ENCODE measurements around the gene SLC1A3. TPM values are rescaled to one million over a fixed set of nuclear protein-coding genes. Genes with fewer than 3 reads are reported as not detected.

Gene SLC1A3
- total and polyA plus RNA-seq, 2 donors (not counting 1 experiment from before 2014, with no cell fraction given) = 0.37 TPM; not detected in 1

DNA sequence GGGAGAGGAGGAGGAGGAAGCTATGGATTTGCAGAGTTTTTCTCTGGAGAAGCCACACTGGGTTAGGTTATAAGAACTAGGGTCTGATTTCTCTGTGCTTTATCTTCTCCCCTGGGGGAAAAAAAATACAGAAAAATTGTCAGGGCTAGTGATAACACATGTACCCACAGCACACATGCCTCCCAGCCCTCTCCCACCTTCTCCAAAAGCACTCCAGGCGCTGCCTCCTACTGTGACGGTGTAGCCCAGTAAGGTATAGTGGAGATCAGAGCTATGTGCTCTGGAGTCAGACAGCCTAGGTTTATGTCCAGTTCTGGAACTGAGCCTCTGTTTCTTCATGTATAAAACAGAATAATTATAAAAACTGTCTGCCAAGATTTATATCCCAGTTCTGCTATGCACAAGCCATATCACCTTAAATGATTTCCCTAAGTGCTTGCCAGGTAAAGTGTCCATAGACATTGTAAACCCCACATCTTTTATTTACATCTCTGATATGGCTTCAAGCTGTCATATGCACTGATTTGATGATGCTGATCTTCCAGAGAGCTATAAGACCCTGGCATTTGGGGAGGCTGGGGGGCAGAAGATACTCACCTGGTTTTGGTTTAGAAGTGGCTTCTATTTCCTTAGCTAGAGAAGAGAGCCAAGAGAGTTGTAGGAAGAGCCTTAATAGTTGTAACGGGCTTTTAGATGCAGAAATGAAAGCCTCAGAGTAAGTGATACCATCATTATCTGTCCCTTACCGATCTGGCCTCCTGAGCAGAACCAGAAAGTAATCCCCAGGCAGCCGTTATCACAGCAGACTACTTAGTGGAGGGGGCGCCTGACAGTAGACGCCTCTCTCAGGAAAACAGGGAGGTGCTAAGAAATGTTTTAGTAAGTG is 7.6 kb downstream of the SLC1A3 start:
- Mint-ChIP-seq H3K27ac (no peak overlapping the region), H3K4me3 (no peak overlapping the region), H3K4me1 (no peaks in the 10 kb centered on the region), H3K9me3 (ENCODE audit: insufficient read depth) (peaks cover 5% of the 10 kb centered on the region), H3K27me3 (peaks cover 29% of the 10 kb centered on the region)
- 100% methylated on average over 1 of the region's 7 CpGs for WGBS (ENCODE audit: insufficient coverage)
- Histone ChIP-seq H3K27ac (ENCODE audit: low read length in 2 of 2) (no peak overlapping the region), H3K27me3 (replicated peaks in 1 of 4; ENCODE audit: control extremely low read depth in 1 of 4, control insufficient read depth in 3 of 4, insufficient read depth in 4 of 4, low read length in 3 of 4) (peaks cover 0 to 9% (median 2%) of the 10 kb centered on the region in 4 experiments), H3K9me3 (ENCODE audit: control extremely low read depth in 1 of 3, control insufficient read depth in 2 of 3, insufficient read depth in 1 of 3, low read length in 2 of 3) (peaks cover 0 to 3% (median 0%) of the 10 kb centered on the region in 3 donors), H3K79me2 (ENCODE audit: control insufficient read depth, insufficient read depth, low read length) (no peaks in the 10 kb centered on the region), H3K4me1 (ENCODE audit: control insufficient read depth in 2 of 2, insufficient read depth in 2 of 2, low read length in 2 of 2) (no peaks in the 10 kb centered on the region), H2AFZ (ENCODE audit: insufficient read depth, low read depth, low read length, poor library complexity, severe bottlenecking) (no peak overlapping the region), H3K4me2 (replicated peaks; ENCODE audit: low read depth, low read length, poor library complexity, severe bottlenecking) (no peak overlapping the region), H4K20me1 (ENCODE audit: control insufficient read depth, insufficient read depth, low read length, poor library complexity, severe bottlenecking) (no peaks in the 10 kb centered on the region), H3K4me3 (ENCODE audit: control extremely low read depth in 1 of 5, extremely low read depth in 1 of 5, insufficient read depth in 1 of 5, low read depth in 2 of 5, low read length in 4 of 5) (no peak overlapping the region), H3K36me3 (replicated peaks in 1 of 2; ENCODE audit: control extremely low read depth in 1 of 2, control insufficient read depth in 1 of 2, extremely low read depth in 1 of 2, insufficient read depth in 2 of 2, low read length in 1 of 2) (no peaks in the 10 kb centered on the region), H3K9ac (ENCODE audit: low read length) (no peak overlapping the region)
- TF ChIP-seq EZH2 (IDR thresholded peaks at IDR 0.05; ENCODE audit: borderline replicate concordance, insufficient read depth, low read depth, low read length, poor library complexity, severe bottlenecking) = no peak
- TF ChIP-seq, protein P1, sequence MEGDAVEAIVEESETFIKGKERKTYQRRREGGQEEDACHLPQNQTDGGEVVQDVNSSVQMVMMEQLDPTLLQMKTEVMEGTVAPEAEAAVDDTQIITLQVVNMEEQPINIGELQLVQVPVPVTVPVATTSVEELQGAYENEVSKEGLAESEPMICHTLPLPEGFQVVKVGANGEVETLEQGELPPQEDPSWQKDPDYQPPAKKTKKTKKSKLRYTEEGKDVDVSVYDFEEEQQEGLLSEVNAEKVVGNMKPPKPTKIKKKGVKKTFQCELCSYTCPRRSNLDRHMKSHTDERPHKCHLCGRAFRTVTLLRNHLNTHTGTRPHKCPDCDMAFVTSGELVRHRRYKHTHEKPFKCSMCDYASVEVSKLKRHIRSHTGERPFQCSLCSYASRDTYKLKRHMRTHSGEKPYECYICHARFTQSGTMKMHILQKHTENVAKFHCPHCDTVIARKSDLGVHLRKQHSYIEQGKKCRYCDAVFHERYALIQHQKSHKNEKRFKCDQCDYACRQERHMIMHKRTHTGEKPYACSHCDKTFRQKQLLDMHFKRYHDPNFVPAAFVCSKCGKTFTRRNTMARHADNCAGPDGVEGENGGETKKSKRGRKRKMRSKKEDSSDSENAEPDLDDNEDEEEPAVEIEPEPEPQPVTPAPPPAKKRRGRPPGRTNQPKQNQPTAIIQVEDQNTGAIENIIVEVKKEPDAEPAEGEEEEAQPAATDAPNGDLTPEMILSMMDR (IDR thresholded peaks at IDR 0.05) = no peak
- DNase-seq (no peak), ATAC-seq (ENCODE audit: low read depth) (no peak)
- ChIA-PET POLR2A (no interaction called here), CTCF (no interaction called here)
- intact Hi-C loops (cut with micrococcal nuclease) = no loop called here

DNA sequence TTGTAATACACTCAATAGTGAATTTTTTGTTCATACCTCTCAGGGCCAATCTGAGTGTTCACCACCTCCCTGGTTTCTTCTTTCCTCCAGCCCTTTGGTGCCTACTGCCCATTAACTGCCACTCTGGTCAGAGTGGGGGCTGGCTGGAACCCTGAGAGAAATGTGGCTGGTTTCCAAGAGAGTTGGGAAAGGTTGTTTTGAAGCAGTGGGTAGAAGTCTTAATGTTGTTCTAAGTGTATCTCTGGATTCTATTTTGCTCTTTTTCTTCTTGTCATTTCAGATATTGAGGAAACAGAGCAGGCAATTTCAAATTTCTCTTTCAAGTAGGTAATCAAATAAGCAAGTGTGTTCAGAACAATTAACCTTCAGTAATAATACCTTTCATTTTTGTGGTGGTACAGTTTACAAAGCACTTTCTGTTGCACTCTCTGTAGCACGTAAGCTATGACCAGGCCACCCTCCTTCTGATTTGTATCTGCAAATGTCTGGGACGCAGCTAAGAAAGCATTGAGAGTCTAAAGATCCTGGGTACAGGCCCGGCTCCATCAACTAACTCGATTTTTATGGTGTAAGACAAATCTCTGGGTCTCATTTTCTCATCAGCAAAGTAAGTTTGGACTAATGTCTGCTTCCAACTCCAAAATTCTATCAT is 8.4 kb downstream of the SLC1A3 start:
- H3K4me1 ChIP-seq (ENCODE audit: control insufficient read depth in 2 of 2, insufficient read depth in 2 of 2, low read length in 2 of 2) = no peaks in the 10 kb centered on the region
- H4K20me1 ChIP-seq (ENCODE audit: control insufficient read depth, insufficient read depth, low read length, poor library complexity, severe bottlenecking) = no peaks in the 10 kb centered on the region
- ATAC-seq (ENCODE audit: low read depth) = no peak
- ChIA-PET CTCF (no interaction called here), POLR2A (no interaction called here)
- H2AFZ ChIP-seq (ENCODE audit: insufficient read depth, low read depth, low read length, poor library complexity, severe bottlenecking) = no peak overlapping the region
- H3K4me3 Mint-ChIP-seq = no peak overlapping the region
- peaks cover 5% of the 10 kb centered on the region for H3K9me3 Mint-ChIP-seq (ENCODE audit: insufficient read depth)
- no peak overlapping the region for H3K27ac ChIP-seq (ENCODE audit: low read length in 2 of 2)
- no peak overlapping the region for H3K4me2 ChIP-seq (replicated peaks; ENCODE audit: low read depth, low read length, poor library complexity, severe bottlenecking)
- WGBS (ENCODE audit: insufficient coverage) = no CpG with 5 or more reads among the region's 4 CpGs
- H3K27ac Mint-ChIP-seq = no peak overlapping the region
- peaks cover 0 to 3% (median 1%) of the 10 kb centered on the region in 4 experiments for H3K27me3 ChIP-seq (replicated peaks in 1 of 4; ENCODE audit: control extremely low read depth in 1 of 4, control insufficient read depth in 3 of 4, insufficient read depth in 4 of 4, low read length in 3 of 4)
- no peak overlapping the region for H3K9ac ChIP-seq (ENCODE audit: low read length)
- H3K9me3 ChIP-seq (ENCODE audit: control extremely low read depth in 1 of 3, control insufficient read depth in 2 of 3, insufficient read depth in 1 of 3, low read length in 2 of 3) = peaks cover 0 to 3% (median 0%) of the 10 kb centered on the region in 3 donors
- no peaks in the 10 kb centered on the region for H3K36me3 ChIP-seq (replicated peaks in 1 of 2; ENCODE audit: control extremely low read depth in 1 of 2, control insufficient read depth in 1 of 2, extremely low read depth in 1 of 2, insufficient read depth in 2 of 2, low read length in 1 of 2)
- no peaks in the 10 kb centered on the region for H3K79me2 ChIP-seq (ENCODE audit: control insufficient read depth, insufficient read depth, low read length)
- no peaks in the 10 kb centered on the region for H3K4me1 Mint-ChIP-seq
- DNase-seq = no peak
- peaks cover 26% of the 10 kb centered on the region for H3K27me3 Mint-ChIP-seq
- intact Hi-C loops (cut with micrococcal nuclease) = no loop called here
- H3K4me3 ChIP-seq (ENCODE audit: control extremely low read depth in 1 of 5, extremely low read depth in 1 of 5, insufficient read depth in 1 of 5, low read depth in 2 of 5, low read length in 4 of 5) = no peak overlapping the region
- TF ChIP-seq EZH2 (IDR thresholded peaks at IDR 0.05; ENCODE audit: borderline replicate concordance, insufficient read depth, low read depth, low read length, poor library complexity, severe bottlenecking) = no peak
- TF ChIP-seq, protein P1 (IDR thresholded peaks at IDR 0.05) = no peak

Data from B cell (primary cell).